ENCODE measurements around the gene SERPINE2. TPM values are rescaled to one million over a fixed set of nuclear protein-coding genes. Genes with fewer than 3 reads are reported as not detected.

SERPINE2 gene
- total RNA-seq, 4 donors from 2014 or later, result 4.9 to 37.4 (median 15.8) TPM

- Histone ChIP-seq H3K4me1 (peaks cover 0 to 10% (median 5%) of the 10 kb centered on the region in 4 donors), H3K36me3 (no peaks in the 10 kb centered on the region), H3K4me3 (no peak overlapping the region), H3K27ac (no peak overlapping the region), H3K9me3 (no peaks in the 10 kb centered on the region), H3K27me3 (peaks cover 22% of the 10 kb centered on the region)
- TF ChIP-seq POLR2A (IDR thresholded peaks at IDR 0.05) (no peak), EP300 (IDR thresholded peaks at IDR 0.05; ENCODE audit: low read depth) (no peak), POLR2AphosphoS5 (IDR thresholded peaks at IDR 0.05) (no peak)
- TF ChIP-seq, protein P1, sequence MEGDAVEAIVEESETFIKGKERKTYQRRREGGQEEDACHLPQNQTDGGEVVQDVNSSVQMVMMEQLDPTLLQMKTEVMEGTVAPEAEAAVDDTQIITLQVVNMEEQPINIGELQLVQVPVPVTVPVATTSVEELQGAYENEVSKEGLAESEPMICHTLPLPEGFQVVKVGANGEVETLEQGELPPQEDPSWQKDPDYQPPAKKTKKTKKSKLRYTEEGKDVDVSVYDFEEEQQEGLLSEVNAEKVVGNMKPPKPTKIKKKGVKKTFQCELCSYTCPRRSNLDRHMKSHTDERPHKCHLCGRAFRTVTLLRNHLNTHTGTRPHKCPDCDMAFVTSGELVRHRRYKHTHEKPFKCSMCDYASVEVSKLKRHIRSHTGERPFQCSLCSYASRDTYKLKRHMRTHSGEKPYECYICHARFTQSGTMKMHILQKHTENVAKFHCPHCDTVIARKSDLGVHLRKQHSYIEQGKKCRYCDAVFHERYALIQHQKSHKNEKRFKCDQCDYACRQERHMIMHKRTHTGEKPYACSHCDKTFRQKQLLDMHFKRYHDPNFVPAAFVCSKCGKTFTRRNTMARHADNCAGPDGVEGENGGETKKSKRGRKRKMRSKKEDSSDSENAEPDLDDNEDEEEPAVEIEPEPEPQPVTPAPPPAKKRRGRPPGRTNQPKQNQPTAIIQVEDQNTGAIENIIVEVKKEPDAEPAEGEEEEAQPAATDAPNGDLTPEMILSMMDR (IDR thresholded peaks at IDR 0.05), result no peak
- intact Hi-C loops (cut with DNase I; ENCODE audit: low total_unique reads) (no loop called here), in situ Hi-C loops (cut with MboI; ENCODE audit: low pct_ligation_motif_present in 1 of 4, low pct_unique_long_range_greater_than_20kb in 1 of 4, low sequenced_read_pairs in 3 of 4) (no loop called here)
- no peak for DNase-seq
- WGBS, 2 donors (ENCODE audit: low coverage in 1 of 2), result 81 to 85% methylated on average over 3 of the region's 3 CpGs
Measured at GRCh38 chr2:224033601-224034000, 5.5 kb downstream of the SERPINE2 start.

- H3K36me3 ChIP-seq, result no peaks in the 10 kb centered on the region
- peaks cover 9% of the 10 kb centered on the region for H3K27me3 ChIP-seq
- H3K4me1 ChIP-seq, result no peaks in the 10 kb centered on the region
- intact Hi-C loops (cut with DNase I; ENCODE audit: low total_unique reads), result no loop called here
- DNase-seq, result no peak
- in situ Hi-C loops (cut with MboI; ENCODE audit: low pct_ligation_motif_present in 1 of 4, low pct_unique_long_range_greater_than_20kb in 1 of 4, low sequenced_read_pairs in 3 of 4), result no loop called here
- H3K27ac ChIP-seq, result no peak overlapping the region
- no peak for TF ChIP-seq POLR2AphosphoS5 (IDR thresholded peaks at IDR 0.05)
- TF ChIP-seq EP300 (IDR thresholded peaks at IDR 0.05; ENCODE audit: low read depth), result no peak
- TF ChIP-seq, protein P1 (IDR thresholded peaks at IDR 0.05), result no peak
- TF ChIP-seq POLR2A (IDR thresholded peaks at IDR 0.05), result no peak
- no peaks in the 10 kb centered on the region for H3K9me3 ChIP-seq
- H3K4me3 ChIP-seq, result no peak overlapping the region
- WGBS, 2 donors (ENCODE audit: low coverage in 1 of 2), result 32 to 57% methylated on average over 4 of the region's 4 CpGs
Measured at GRCh38 chr2:224032283-224032682, 6.8 kb downstream of the SERPINE2 start.

- TF ChIP-seq, protein P1 (IDR thresholded peaks at IDR 0.05), result no peak
- no peak for TF ChIP-seq POLR2AphosphoS5 (IDR thresholded peaks at IDR 0.05)
- TF ChIP-seq POLR2A (IDR thresholded peaks at IDR 0.05), result no peak
- TF ChIP-seq EP300 (IDR thresholded peaks at IDR 0.05; ENCODE audit: low read depth), result no peak
- Histone ChIP-seq H3K9me3 (no peaks in the 10 kb centered on the region), H3K4me3 (no peak overlapping the region), H3K36me3 (no peaks in the 10 kb centered on the region), H3K27me3 (peaks cover under 1% of the 10 kb centered on the region), H3K4me1 (no peaks in the 10 kb centered on the region), H3K27ac (no peak overlapping the region)
- 80 to 100% methylated on average over 2 to 13 of the region's 13 CpGs for WGBS, 2 donors (ENCODE audit: low coverage in 1 of 2)
- intact Hi-C loops (cut with DNase I; ENCODE audit: low total_unique reads), result no loop called here
- in situ Hi-C loops (cut with MboI; ENCODE audit: low pct_ligation_motif_present in 1 of 4, low pct_unique_long_range_greater_than_20kb in 1 of 4, low sequenced_read_pairs in 3 of 4), result no loop called here
- DNase-seq, result no peak
Measured at GRCh38 chr2:224031358-224031970, 7.6 kb downstream of the SERPINE2 start.

DNA sequence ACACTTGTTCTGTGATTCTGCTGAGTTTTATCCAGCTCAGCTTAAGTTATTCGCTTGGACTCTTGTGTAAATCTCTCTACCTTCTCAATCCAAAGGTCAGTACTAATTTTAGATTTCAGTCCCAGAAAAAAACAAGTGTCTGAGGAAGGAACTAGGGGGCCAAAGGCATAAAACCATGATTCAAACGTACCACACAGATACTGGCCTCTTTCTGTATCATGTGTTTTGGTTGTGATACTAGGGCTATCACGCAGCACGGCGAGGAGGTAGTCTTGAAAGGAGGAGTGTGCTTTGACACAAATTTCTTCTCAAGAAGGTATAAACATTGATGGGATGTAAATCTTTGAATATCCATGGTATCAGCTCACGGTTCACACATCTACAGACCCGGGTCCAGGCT is 8.3 kb downstream of the SERPINE2 start:
- Histone ChIP-seq H3K27ac (no peak overlapping the region), H3K36me3 (no peaks in the 10 kb centered on the region), H3K4me3 (no peak overlapping the region), H3K27me3 (no peaks in the 10 kb centered on the region), H3K4me1 (no peaks in the 10 kb centered on the region), H3K9me3 (no peaks in the 10 kb centered on the region)
- TF ChIP-seq, protein P1 (IDR thresholded peaks at IDR 0.05), result no peak
- no peak for TF ChIP-seq POLR2A (IDR thresholded peaks at IDR 0.05)
- TF ChIP-seq POLR2AphosphoS5 (IDR thresholded peaks at IDR 0.05), result no peak
- TF ChIP-seq EP300 (IDR thresholded peaks at IDR 0.05; ENCODE audit: low read depth), result no peak
- intact Hi-C loops (cut with DNase I; ENCODE audit: low total_unique reads) (no loop called here), in situ Hi-C loops (cut with MboI; ENCODE audit: low pct_ligation_motif_present in 1 of 4, low pct_unique_long_range_greater_than_20kb in 1 of 4, low sequenced_read_pairs in 3 of 4) (no loop called here)
- 68 to 85% methylated on average over 4 to 7 of the region's 7 CpGs for WGBS, 2 donors (ENCODE audit: low coverage in 1 of 2)
- DNase-seq, result no peak
